Activated CD4-positive, alpha-beta T cell treated with anti-CD3 and anti-CD28 coated beads, Interleukin-2, amount 50 U/mL, for 48 hours (primary cell): Measurements from ENCODE around the gene CAMKK1.
A peak's percentile ranks its signal among the peaks of the same experiment; 100 is the strongest.

Source experiments
- DNase-seq, 2 experiments: peaks; one replicate each; pipeline ENCODE4 v3.0.0-alpha.2; 2020

The CAMKK1 gene

GRCh38 chr17:3917391-3917931, 24.6 kb upstream of the CAMKK1 start:
- DNase-seq = no peak

GRCh38 chr17:3916825-3917224, 24.0 kb upstream of the CAMKK1 start:
- no peak for DNase-seq

- peak; percentile 39 to 53 for DNase-seq
Observed at GRCh38 chr17:3915995-3916696, 23.3 kb upstream of the CAMKK1 start, which contains the start of gene P2RX1. P2RX1 (minus strand) TSS chr17:3916465; CDS start chr17:3916225, 240 bp downstream.

- no peak for DNase-seq
Observed at GRCh38 chr17:3915581-3915994, 22.7 kb upstream of the CAMKK1 start.

- no peak for DNase-seq
Observed at GRCh38 chr17:3914312-3914670, 21.4 kb upstream of the CAMKK1 start.

GRCh38 chr17:3913531-3914311, 20.9 kb upstream of the CAMKK1 start:
- peak; percentile 88 to 89 for DNase-seq

GRCh38 chr17:3912827-3913226, 20.0 kb upstream of the CAMKK1 start:
- DNase-seq = no peak

GRCh38 chr17:3911271-3912053, 18.6 kb upstream of the CAMKK1 start:
- DNase-seq = peak; percentile 75 to 80

GRCh38 chr17:3910420-3911270, 17.8 kb upstream of the CAMKK1 start:
- DNase-seq = no peak

- no peak for DNase-seq
Observed at GRCh38 chr17:3909257-3909656, 16.4 kb upstream of the CAMKK1 start.

- DNase-seq = no peak
Observed at GRCh38 chr17:3907483-3908216, 14.8 kb upstream of the CAMKK1 start.

- no peak for DNase-seq
Observed at GRCh38 chr17:3906881-3907280, 14.0 kb upstream of the CAMKK1 start.

GRCh38 chr17:3905017-3905520, 12.2 kb upstream of the CAMKK1 start:
- DNase-seq = no peak

GRCh38 chr17:3904501-3904900, 11.6 kb upstream of the CAMKK1 start:
- DNase-seq = no peak

- no peak for DNase-seq
Observed at GRCh38 chr17:3903881-3904290, 11.0 kb upstream of the CAMKK1 start.

GRCh38 chr17:3903051-3903825, 10.4 kb upstream of the CAMKK1 start:
- DNase-seq = no peak

- no peak for DNase-seq
Observed at GRCh38 chr17:3900646-3901045, 7.8 kb upstream of the CAMKK1 start.

GRCh38 chr17:3897731-3898130, 4.9 kb upstream of the CAMKK1 start:
- DNase-seq = no peak

GRCh38 chr17:3896968-3897235, 4.0 kb upstream of the CAMKK1 start:
- no peak for DNase-seq

GRCh38 chr17:3896108-3896967, 3.5 kb upstream of the CAMKK1 start:
- DNase-seq = no peak
